Kidney (tissue), 14 donors: Measurements from ENCODE around the gene ZMYND15. TPM values are rescaled to one million over a fixed set of nuclear protein-coding genes. Genes with fewer than 3 reads are reported as not detected.
"Not testable (repeated sequence)": the region's sequence is repeated elsewhere in the genome, so short reads cannot be mapped to it uniquely, and the experiment has no call there.

ENCODE experiments used
- DNase-seq, 5 donors: peaks; one replicate each; pipeline ENCODE4 v3.0.0-alpha.2; 2013 to 2020
- FAIRE-seq: peaks from 2 replicates; lab custom pipeline; 2012; peaks lifted over from hg19 to GRCh38; lab: Jason Lieb, UNC
- H3K27ac ChIP-seq, 2 donors: one replicate each; pipeline ENCODE4 v1.7.0; 2013; ENCODE audit warnings: low read depth in 2 of 2, low read length in 2 of 2, inconsistent platforms in 1 of 2
- H3K27me3 ChIP-seq: one replicate; pipeline ENCODE4 v1.7.1; 2013; ENCODE audit warnings: low read length, inconsistent platforms; ENCODE audit not compliant: control insufficient read depth, insufficient read depth
- H3K36me3 ChIP-seq, 3 donors: one replicate each; pipeline versions ENCODE4 v1.7.0 to v1.7.1; 2013; ENCODE audit warnings: low read length in 3 of 3, control low read depth in 1 of 3, inconsistent platforms in 1 of 3; ENCODE audit not compliant: insufficient read depth in 3 of 3, control insufficient read depth in 2 of 3
- H3K4me1 ChIP-seq, 3 donors: one replicate each; pipeline versions ENCODE4 v1.7.0 to v1.7.1; 2013; ENCODE audit warnings: low read length in 3 of 3, inconsistent platforms in 1 of 3, low read depth in 1 of 3; ENCODE audit not compliant: control insufficient read depth in 2 of 3, insufficient read depth in 2 of 3
- H3K4me3 ChIP-seq, 3 donors: one replicate each; pipeline versions ENCODE4 v1.7.0 to v1.8.1; 2013; ENCODE audit warnings: low read length in 3 of 3, control low read depth in 1 of 3, inconsistent platforms in 1 of 3
- H3K9ac ChIP-seq, 3 donors: one replicate each; pipeline versions ENCODE4 v1.7.0 to v1.7.1; 2013; ENCODE audit warnings: low read length in 3 of 3, control low read depth in 1 of 3, inconsistent platforms in 1 of 3
- H3K9me3 ChIP-seq, 3 donors: one replicate each; pipeline versions ENCODE4 v1.7.0 to v1.7.1; 2013; ENCODE audit warnings: low read length in 3 of 3, control low read depth in 1 of 3, inconsistent platforms in 1 of 3; ENCODE audit not compliant: control insufficient read depth in 2 of 3, insufficient read depth in 1 of 3
- intact Hi-C: fragments of 100-400 bp; cut with DNase I; formaldehyde crosslinking; loops from one replicate; pipeline ENCODE4 v1.11.1; 2022
- polyA plus RNA-seq: library from polyadenylated mRNA; stranded (reverse); fragments of 350-450 nt; fragmentation: Illumina TruSeq; extraction: RNeasy Lipid Tissue Mini Kit (QIAGEN cat#74804); gene quantifications from one replicate; pipeline ENCODE4 v1.2.3, GENCODE V29; 2014; ENCODE audit warnings: low read depth, low replicate concordance; ENCODE audit not compliant: insufficient read depth
- total RNA-seq: library from RNA; stranded (reverse); fragmentation: NEBNext Ultra II Directional; extraction: Animal tissue kit (Norgen Biotek cat#: 25700); gene quantifications from one replicate; pipeline ENCODE4 v1.2.1, GENCODE V29; 2021
- TF ChIP-seq, protein P1 (sequence below): IDR thresholded peaks from 3 replicates; pipeline ENCODE4 v1.5.1; 2012; ENCODE audit warnings: mild to moderate bottlenecking, moderate library complexity, borderline replicate concordance; ENCODE audit not compliant: insufficient read depth; ENCODE audit errors: extremely low read depth
- donor health status: control.
- donor health status: control.
- donor health status: control.
- donor health status: control.
- donor health status: control.
- donor health status: DM: yes; HTN: yes; CAD: no.
- donor health status: Normal renal cell carcinoma (clear cell type).

Gene ZMYND15
- total and polyA plus RNA-seq, 2 donors from 2014 or later: 1.3 to 5.1 TPM

DNA sequence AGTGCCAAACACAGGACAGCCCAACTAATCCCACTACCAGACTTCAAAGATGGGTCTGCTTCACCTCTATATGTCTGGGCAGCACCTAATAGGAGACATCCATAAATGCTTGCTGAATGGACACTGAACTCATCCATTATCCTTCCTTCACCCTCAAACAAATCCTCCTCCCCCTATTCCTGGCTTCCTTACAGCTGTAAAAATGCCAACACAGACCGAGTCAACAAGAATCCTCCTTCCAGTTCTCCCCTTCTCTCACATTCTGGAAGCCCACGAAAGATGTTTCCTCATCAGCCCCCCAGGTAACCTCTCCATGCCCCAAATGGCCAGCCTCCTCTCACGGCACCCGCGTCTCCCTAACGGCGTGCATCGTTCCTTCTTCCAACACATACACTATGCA is 47.9 kb upstream of the ZMYND15 start:
- TF ChIP-seq, protein P1, sequence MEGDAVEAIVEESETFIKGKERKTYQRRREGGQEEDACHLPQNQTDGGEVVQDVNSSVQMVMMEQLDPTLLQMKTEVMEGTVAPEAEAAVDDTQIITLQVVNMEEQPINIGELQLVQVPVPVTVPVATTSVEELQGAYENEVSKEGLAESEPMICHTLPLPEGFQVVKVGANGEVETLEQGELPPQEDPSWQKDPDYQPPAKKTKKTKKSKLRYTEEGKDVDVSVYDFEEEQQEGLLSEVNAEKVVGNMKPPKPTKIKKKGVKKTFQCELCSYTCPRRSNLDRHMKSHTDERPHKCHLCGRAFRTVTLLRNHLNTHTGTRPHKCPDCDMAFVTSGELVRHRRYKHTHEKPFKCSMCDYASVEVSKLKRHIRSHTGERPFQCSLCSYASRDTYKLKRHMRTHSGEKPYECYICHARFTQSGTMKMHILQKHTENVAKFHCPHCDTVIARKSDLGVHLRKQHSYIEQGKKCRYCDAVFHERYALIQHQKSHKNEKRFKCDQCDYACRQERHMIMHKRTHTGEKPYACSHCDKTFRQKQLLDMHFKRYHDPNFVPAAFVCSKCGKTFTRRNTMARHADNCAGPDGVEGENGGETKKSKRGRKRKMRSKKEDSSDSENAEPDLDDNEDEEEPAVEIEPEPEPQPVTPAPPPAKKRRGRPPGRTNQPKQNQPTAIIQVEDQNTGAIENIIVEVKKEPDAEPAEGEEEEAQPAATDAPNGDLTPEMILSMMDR: no peak
- Histone ChIP-seq H3K9me3 (no peaks in the 10 kb centered on the region), H3K4me3 (no peak overlapping the region), H3K36me3 (peaks cover 0 to 10% (median 0%) of the 10 kb centered on the region in 3 donors), H3K27me3 (no peaks in the 10 kb centered on the region), H3K4me1 (no peaks in the 10 kb centered on the region), H3K27ac (no peak overlapping the region), H3K9ac (no peak overlapping the region)
- intact Hi-C loops: no loop called here
- no peak for DNase-seq
- FAIRE-seq: no peak

GRCh38 chr17:4693416-4693815 is 46.2 kb upstream of the ZMYND15 start:
- TF ChIP-seq, protein P1: no peak
- H3K9ac ChIP-seq: no peak overlapping the region
- peaks cover 0 to 7% (median 0%) of the 10 kb centered on the region in 3 donors for H3K36me3 ChIP-seq
- no peak for DNase-seq
- no peak for FAIRE-seq
- H3K27me3 ChIP-seq: no peaks in the 10 kb centered on the region
- no peaks in the 10 kb centered on the region for H3K9me3 ChIP-seq
- H3K4me3 ChIP-seq: no peak overlapping the region
- no peaks in the 10 kb centered on the region for H3K4me1 ChIP-seq
- intact Hi-C loops: no loop called here
- no peak overlapping the region for H3K27ac ChIP-seq

DNA sequence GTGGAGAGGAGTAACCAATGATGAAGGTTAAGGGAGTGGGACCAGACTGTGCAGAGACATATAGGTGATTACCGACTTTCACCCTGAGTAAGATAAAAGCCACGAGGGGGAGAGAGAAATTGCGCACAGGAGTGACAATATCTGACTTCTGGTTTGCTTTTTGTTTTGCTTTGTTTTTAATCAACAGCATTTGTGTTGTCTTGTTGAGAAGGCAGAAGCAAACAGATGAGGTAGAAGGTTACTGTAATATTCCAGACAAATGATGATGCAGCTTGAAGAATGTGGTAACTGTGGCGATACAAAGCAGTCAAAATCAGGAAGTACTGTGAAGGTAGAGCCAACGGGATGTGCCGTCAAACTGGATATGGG is 43.2 kb upstream of the ZMYND15 start:
- H3K27ac ChIP-seq: no peak overlapping the region
- H3K9ac ChIP-seq: no peak overlapping the region
- no peak for FAIRE-seq
- H3K4me1 ChIP-seq: no peaks in the 10 kb centered on the region
- no peaks in the 10 kb centered on the region for H3K36me3 ChIP-seq
- TF ChIP-seq, protein P1: no peak
- intact Hi-C loops: no loop called here
- H3K4me3 ChIP-seq: no peak overlapping the region
- no peak for DNase-seq
- no peaks in the 10 kb centered on the region for H3K9me3 ChIP-seq
- no peaks in the 10 kb centered on the region for H3K27me3 ChIP-seq

GRCh38 chr17:4699401-4700056 is 40.1 kb upstream of the ZMYND15 start:
- H3K36me3 ChIP-seq, H3K9me3 ChIP-seq, intact Hi-C loops, DNase-seq, H3K4me3 ChIP-seq, H3K4me1 ChIP-seq, H3K9ac ChIP-seq, H3K27me3 ChIP-seq, FAIRE-seq, H3K27ac ChIP-seq: not testable (repeated sequence)
